ENCODE data around the gene SMAD4. TPM values are rescaled to one million over a fixed set of nuclear protein-coding genes. Genes with fewer than 3 reads are reported as not detected.

The SMAD4 gene
- total and polyA plus RNA-seq, 2 donors (not counting 3 experiments of a cell fraction or from before 2014, with no cell fraction given) = 63.5 to 82.8 TPM

DNA sequence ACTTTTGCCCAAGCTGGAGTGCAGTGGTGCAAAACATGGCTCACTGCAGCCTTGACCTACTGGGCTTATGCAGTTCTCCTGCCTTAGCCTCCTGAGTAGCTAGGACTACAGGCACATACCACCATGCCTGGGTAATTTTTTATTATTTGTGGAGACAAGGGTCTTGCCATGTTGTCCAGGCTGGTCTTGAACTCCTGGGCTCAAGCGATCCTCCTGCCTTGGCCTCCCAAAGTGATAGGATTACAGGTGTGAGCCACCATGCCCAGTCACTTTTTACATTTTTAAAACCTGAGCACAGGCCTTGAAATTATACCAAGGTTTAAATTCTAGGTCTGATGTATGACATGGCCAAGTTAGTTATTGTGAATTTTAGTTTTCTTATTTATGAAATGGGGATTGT, 18.2 kb downstream of the SMAD4 start:
- ChIA-PET POLR2A (no interaction called here), CTCF (no interaction called here)
- DNase-seq (ENCODE audit: low read depth, low spot score) (no peak), FAIRE-seq (no peak)
- TF ChIP-seq POLR2A (IDR thresholded peaks at IDR 0.05; ENCODE audit: low read depth, low read length) = no peak
- H3K79me2 ChIP-seq (ENCODE audit: control insufficient read depth, insufficient read depth, low read length) = peaks cover 50% of the 10 kb centered on the region
- H3K36me3 ChIP-seq (ENCODE audit: control insufficient read depth in 2 of 2, extremely low read depth in 1 of 2, insufficient read depth in 2 of 2, low read length in 2 of 2) = peaks cover 3 to 4% of the 10 kb centered on the region in 2 experiments
- H3K4me1 ChIP-seq (ENCODE audit: control insufficient read depth, extremely low read depth, insufficient read depth, low read length) = no peaks in the 10 kb centered on the region
- no peaks in the 10 kb centered on the region for H3K27me3 ChIP-seq (ENCODE audit: control insufficient read depth in 2 of 2, insufficient read depth in 2 of 2, low read length in 2 of 2)
- no peak overlapping the region for H3K4me3 ChIP-seq (replicated peaks in 1 of 3; ENCODE audit: insufficient read depth in 1 of 3, low read depth in 1 of 3, low read length in 3 of 3)
- BruUV-seq (replicated peaks) = no TSS peak
- H2AFZ ChIP-seq (ENCODE audit: low read depth, low read length) = no peak overlapping the region
- no peak overlapping the region for H3K27ac ChIP-seq (ENCODE audit: insufficient read depth, low read depth, low read length)
- no peak overlapping the region for H3K9ac ChIP-seq (replicated peaks; ENCODE audit: extremely low read depth, insufficient read depth, low read length)
- H3K4me2 ChIP-seq (ENCODE audit: insufficient read depth, low read length) = no peak overlapping the region
- no peaks in the 10 kb centered on the region for H3K9me1 ChIP-seq (replicated peaks; ENCODE audit: control insufficient read depth, extremely low read depth, insufficient read depth, low read length)
- no peaks in the 10 kb centered on the region for H3K9me3 ChIP-seq (replicated peaks; ENCODE audit: control insufficient read depth, insufficient read depth, low read length)
- intact Hi-C loops (cut with micrococcal nuclease) = no loop called here
- H4K20me1 ChIP-seq (replicated peaks; ENCODE audit: control insufficient read depth, extremely low read depth, insufficient read depth, low read length) = no peaks in the 10 kb centered on the region
- dilution Hi-C loops (cut with MboI; ENCODE audit: extremely low pct_ligation_motif_present, low sequenced_read_pairs) = no loop called here

DNA sequence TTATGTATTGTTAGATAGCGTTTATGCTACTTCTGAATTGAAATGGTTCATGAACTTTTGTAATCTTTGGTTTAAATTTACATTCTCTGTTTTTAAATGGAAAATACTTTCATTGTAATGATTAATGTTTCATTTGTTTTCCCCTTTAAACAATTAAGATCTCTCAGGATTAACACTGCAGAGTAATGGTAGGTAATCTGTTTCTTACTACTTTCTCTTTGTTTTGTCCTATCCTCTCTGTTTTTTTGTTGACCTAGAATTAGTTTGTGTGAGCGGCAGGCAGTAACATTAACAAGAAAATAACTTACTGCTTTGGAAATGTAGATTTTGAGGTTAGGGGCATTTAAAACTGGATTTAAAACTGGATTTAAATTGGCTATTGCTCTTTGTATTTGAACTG, 19.1 kb downstream of the SMAD4 start:
- dilution Hi-C loops (cut with MboI; ENCODE audit: extremely low pct_ligation_motif_present, low sequenced_read_pairs) = no loop called here
- no peaks in the 10 kb centered on the region for H3K27me3 ChIP-seq (ENCODE audit: control insufficient read depth in 2 of 2, insufficient read depth in 2 of 2, low read length in 2 of 2)
- H3K36me3 ChIP-seq (ENCODE audit: control insufficient read depth in 2 of 2, extremely low read depth in 1 of 2, insufficient read depth in 2 of 2, low read length in 2 of 2) = peaks cover 3 to 4% of the 10 kb centered on the region in 2 experiments
- no peak overlapping the region for H3K4me3 ChIP-seq (replicated peaks in 1 of 3; ENCODE audit: insufficient read depth in 1 of 3, low read depth in 1 of 3, low read length in 3 of 3)
- no peaks in the 10 kb centered on the region for H3K9me1 ChIP-seq (replicated peaks; ENCODE audit: control insufficient read depth, extremely low read depth, insufficient read depth, low read length)
- BruUV-seq (replicated peaks) = no TSS peak
- intact Hi-C loops (cut with micrococcal nuclease) = no loop called here
- no peak overlapping the region for H3K4me2 ChIP-seq (ENCODE audit: insufficient read depth, low read length)
- H3K4me1 ChIP-seq (ENCODE audit: control insufficient read depth, extremely low read depth, insufficient read depth, low read length) = no peaks in the 10 kb centered on the region
- peaks cover 41% of the 10 kb centered on the region for H3K79me2 ChIP-seq (ENCODE audit: control insufficient read depth, insufficient read depth, low read length)
- FAIRE-seq (no peak), DNase-seq (ENCODE audit: low read depth, low spot score) (no peak)
- H4K20me1 ChIP-seq (replicated peaks; ENCODE audit: control insufficient read depth, extremely low read depth, insufficient read depth, low read length) = no peaks in the 10 kb centered on the region
- ChIA-PET CTCF (interaction anchor here (1.1 to 1.3 kb wide), 2 partner anchors 11 to 229 kb away, joined by 4 to 6 read pairs; no protein-coding TSS in a partner anchor), POLR2A (no interaction called here)
- H3K9ac ChIP-seq (replicated peaks; ENCODE audit: extremely low read depth, insufficient read depth, low read length) = no peak overlapping the region
- no peaks in the 10 kb centered on the region for H3K9me3 ChIP-seq (replicated peaks; ENCODE audit: control insufficient read depth, insufficient read depth, low read length)
- H3K27ac ChIP-seq (ENCODE audit: insufficient read depth, low read depth, low read length) = no peak overlapping the region
- no peak overlapping the region for H2AFZ ChIP-seq (ENCODE audit: low read depth, low read length)
- TF ChIP-seq POLR2A (IDR thresholded peaks at IDR 0.05; ENCODE audit: low read depth, low read length) (no peak), EZH2 (IDR thresholded peaks at IDR 0.05; ENCODE audit: borderline replicate concordance, low read depth, low read length, severe bottlenecking) (no peak), MYC (IDR thresholded peaks at IDR 0.05; ENCODE audit: low read depth, low read length) (no peak), JUN (IDR thresholded peaks at IDR 0.05; ENCODE audit: borderline replicate concordance, insufficient read depth, insufficient read length, low read depth) (no peak), POLR2AphosphoS5 (IDR thresholded peaks at IDR 0.05; ENCODE audit: insufficient read depth, low read depth, low read length) (no peak), GATA2 (IDR thresholded peaks at IDR 0.05; ENCODE audit: insufficient read depth, insufficient read length, low read depth, low read length) (no peak), FOS (IDR thresholded peaks at IDR 0.05; ENCODE audit: borderline replicate concordance, insufficient read depth, low read length) (no peak)
- TF ChIP-seq, protein P1, sequence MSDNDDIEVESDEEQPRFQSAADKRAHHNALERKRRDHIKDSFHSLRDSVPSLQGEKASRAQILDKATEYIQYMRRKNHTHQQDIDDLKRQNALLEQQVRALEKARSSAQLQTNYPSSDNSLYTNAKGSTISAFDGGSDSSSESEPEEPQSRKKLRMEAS (IDR thresholded peaks at IDR 0.05; ENCODE audit: insufficient read depth, insufficient read length) = no peak
- TF ChIP-seq, protein P2, sequence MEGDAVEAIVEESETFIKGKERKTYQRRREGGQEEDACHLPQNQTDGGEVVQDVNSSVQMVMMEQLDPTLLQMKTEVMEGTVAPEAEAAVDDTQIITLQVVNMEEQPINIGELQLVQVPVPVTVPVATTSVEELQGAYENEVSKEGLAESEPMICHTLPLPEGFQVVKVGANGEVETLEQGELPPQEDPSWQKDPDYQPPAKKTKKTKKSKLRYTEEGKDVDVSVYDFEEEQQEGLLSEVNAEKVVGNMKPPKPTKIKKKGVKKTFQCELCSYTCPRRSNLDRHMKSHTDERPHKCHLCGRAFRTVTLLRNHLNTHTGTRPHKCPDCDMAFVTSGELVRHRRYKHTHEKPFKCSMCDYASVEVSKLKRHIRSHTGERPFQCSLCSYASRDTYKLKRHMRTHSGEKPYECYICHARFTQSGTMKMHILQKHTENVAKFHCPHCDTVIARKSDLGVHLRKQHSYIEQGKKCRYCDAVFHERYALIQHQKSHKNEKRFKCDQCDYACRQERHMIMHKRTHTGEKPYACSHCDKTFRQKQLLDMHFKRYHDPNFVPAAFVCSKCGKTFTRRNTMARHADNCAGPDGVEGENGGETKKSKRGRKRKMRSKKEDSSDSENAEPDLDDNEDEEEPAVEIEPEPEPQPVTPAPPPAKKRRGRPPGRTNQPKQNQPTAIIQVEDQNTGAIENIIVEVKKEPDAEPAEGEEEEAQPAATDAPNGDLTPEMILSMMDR (IDR thresholded peaks at IDR 0.05; ENCODE audit: extremely low read depth in 1 of 2, insufficient read depth in 1 of 2, low read depth in 1 of 2, low read length in 2 of 2) = no peak
